ENCODE data around the gene DOCK4.

DNA sequence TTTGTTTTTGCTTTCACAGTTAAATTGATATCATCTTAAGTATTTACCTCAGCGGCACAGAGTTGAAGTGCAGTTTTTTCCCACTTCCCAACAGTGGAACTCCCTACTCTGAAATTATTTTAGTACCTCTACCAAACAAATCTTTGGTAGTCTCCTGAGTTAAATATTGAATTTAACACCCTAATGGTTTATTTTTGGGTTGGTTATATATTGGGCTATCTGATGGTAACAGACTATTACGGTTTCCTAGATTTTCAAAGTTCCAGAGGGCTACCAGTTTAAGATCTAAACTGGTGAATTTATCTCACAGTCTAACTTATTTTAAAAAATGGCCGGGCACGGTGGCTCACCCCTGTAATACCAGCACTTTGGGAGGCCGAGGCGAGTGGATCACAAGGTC is 1.6 kb upstream of the DOCK4 start:
- no peak for TF ChIP-seq FOXA1 (IDR thresholded peaks at IDR 0.05)
- TF ChIP-seq FOXM1 (IDR thresholded peaks at IDR 0.05; ENCODE audit: borderline replicate concordance): no peak
- TF ChIP-seq SP1 (IDR thresholded peaks at IDR 0.05): no peak
- no peak for TF ChIP-seq ARNT (IDR thresholded peaks at IDR 0.05)
- no peak for TF ChIP-seq TARDBP (IDR thresholded peaks at IDR 0.05)
- TF ChIP-seq ZNF384 (IDR thresholded peaks at IDR 0.05): no peak
- no peak for TF ChIP-seq NFRKB (IDR thresholded peaks at IDR 0.05)
- no peak for TF ChIP-seq SUZ12 (IDR thresholded peaks at IDR 0.05)
- no peak for TF ChIP-seq ELF4 (IDR thresholded peaks at IDR 0.05)
- TF ChIP-seq, protein P1, sequence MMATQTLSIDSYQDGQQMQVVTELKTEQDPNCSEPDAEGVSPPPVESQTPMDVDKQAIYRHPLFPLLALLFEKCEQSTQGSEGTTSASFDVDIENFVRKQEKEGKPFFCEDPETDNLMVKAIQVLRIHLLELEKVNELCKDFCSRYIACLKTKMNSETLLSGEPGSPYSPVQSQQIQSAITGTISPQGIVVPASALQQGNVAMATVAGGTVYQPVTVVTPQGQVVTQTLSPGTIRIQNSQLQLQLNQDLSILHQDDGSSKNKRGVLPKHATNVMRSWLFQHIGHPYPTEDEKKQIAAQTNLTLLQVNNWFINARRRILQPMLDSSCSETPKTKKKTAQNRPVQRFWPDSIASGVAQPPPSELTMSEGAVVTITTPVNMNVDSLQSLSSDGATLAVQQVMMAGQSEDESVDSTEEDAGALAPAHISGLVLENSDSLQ (IDR thresholded peaks at IDR 0.05): no peak
- TF ChIP-seq BHLHE40 (IDR thresholded peaks at IDR 0.05; ENCODE audit: borderline replicate concordance): no peak
